Tibial nerve (tissue), 4 donors: Measurements from ENCODE around the gene CA12. TPM values are rescaled to one million over a fixed set of nuclear protein-coding genes. Genes with fewer than 3 reads are reported as not detected.

ENCODE experiments used
- DNase-seq, 2 donors: peaks; one replicate each; pipeline ENCODE4 v3.0.0-alpha.2; 2019; ENCODE audit warnings: low spot score in 2 of 2
- H3K27ac ChIP-seq, 4 donors: fragments of 200-600 bp; sonication (generic) in 3 of 4; one replicate each; pipeline ENCODE4 v1.5.1; 2017 to 2019; ENCODE audit warnings: mild to moderate bottlenecking in 1 of 4
- H3K27me3 ChIP-seq, 2 donors: fragments of 200-600 bp; sonication (generic) in 1 of 2; one replicate each; pipeline versions ENCODE4 v1.5.1 to v1.6.0; 2017 to 2019
- H3K36me3 ChIP-seq, 3 donors: fragments of 200-600 bp; sonication (generic); one replicate each; pipeline ENCODE4 v1.5.1; 2018 to 2019
- H3K4me1 ChIP-seq, 4 donors: fragments of 200-600 bp; sonication (generic) in 3 of 4; one replicate each; pipeline ENCODE4 v1.5.1; 2017 to 2019
- H3K4me3 ChIP-seq, 4 donors: fragments of 200-600 bp; sonication (generic) in 3 of 4; one replicate each; pipeline ENCODE4 v1.5.1; 2017 to 2019; ENCODE audit warnings: mild to moderate bottlenecking in 1 of 4, moderate library complexity in 1 of 4
- H3K9me3 ChIP-seq, 4 donors: fragments of 200-600 bp; sonication (generic) in 3 of 4; one replicate each; pipeline ENCODE4 v1.5.1; 2017 to 2019
- CTCF ChIP-seq, 5 experiments: fragments of 200-600 bp in 3 of 5; fragments of 450-650 bp in 2 of 5; sonication (generic) in 3 of 5; IDR thresholded peaks; one replicate each; pipeline ENCODE4 v1.5.1; 2016 to 2019; ENCODE audit warnings: antibody characterized with exemption in 5 of 5, mild to moderate bottlenecking in 3 of 5, moderate library complexity in 2 of 5
- EP300 ChIP-seq, 2 donors: sonication (generic); formaldehyde crosslinking; IDR thresholded peaks; one replicate each; pipeline ENCODE4 v1.6.1; 2017; ENCODE audit warnings: antibody characterized with exemption in 2 of 2, mild to moderate bottlenecking in 1 of 2
- POLR2A ChIP-seq, 2 donors: fragments of 450-650 bp; IDR thresholded peaks; one replicate each; pipeline ENCODE4 v1.6.1; 2017; ENCODE audit warnings: antibody characterized with exemption in 2 of 2, mild to moderate bottlenecking in 2 of 2, moderate library complexity in 2 of 2
- WGBS, 2 donors: methylation state at CpG; one replicate each; pipeline ENCODE4 v1.1.5; 2018; 5-methylcytosine and 5-hydroxymethylcytosine counted together
- total RNA-seq, 4 donors: library from RNA; depleted of rRNA; stranded (reverse); fragments of >200 nt; gene quantifications; one replicate each; pipeline ENCODE4 v1.1.0, GENCODE V29; 2016

CA12 gene
- total RNA-seq, 4 donors from 2014 or later = 0.22 to 2.5 (median 1.1) TPM

- Histone ChIP-seq H3K36me3 (peaks cover 0 to 70% (median 0%) of the 10 kb centered on the region in 3 donors), H3K27me3 (no peaks in the 10 kb centered on the region), H3K4me3 (no peak overlapping the region), H3K9me3 (no peaks in the 10 kb centered on the region), H3K4me1 (peaks cover 0 to 4% (median 0%) of the 10 kb centered on the region in 4 donors), H3K27ac (no peak overlapping the region)
- no peak for DNase-seq
- TF ChIP-seq POLR2A (IDR thresholded peaks at IDR 0.05) = no peak
- no peak for TF ChIP-seq CTCF (IDR thresholded peaks at IDR 0.05)
- no peak for TF ChIP-seq EP300 (IDR thresholded peaks at IDR 0.05)
- 83 to 86% methylated on average over 7 of the region's 7 CpGs for WGBS, 2 donors
Measured at GRCh38 chr15:63299943-63300575, 81.6 kb downstream of the CA12 start.

- H3K27me3 ChIP-seq = no peaks in the 10 kb centered on the region
- peaks cover 0 to 55% (median 0%) of the 10 kb centered on the region in 3 donors for H3K36me3 ChIP-seq
- no peak overlapping the region for H3K4me3 ChIP-seq
- WGBS, 2 donors = 77 to 78% methylated on average over 6 of the region's 6 CpGs
- H3K9me3 ChIP-seq = no peaks in the 10 kb centered on the region
- TF ChIP-seq EP300 (IDR thresholded peaks at IDR 0.05) = no peak
- TF ChIP-seq CTCF (IDR thresholded peaks at IDR 0.05) = no peak
- TF ChIP-seq POLR2A (IDR thresholded peaks at IDR 0.05) = no peak
- no peak overlapping the region for H3K27ac ChIP-seq
- H3K4me1 ChIP-seq = peaks cover 0 to 11% (median 0%) of the 10 kb centered on the region in 4 donors
- no peak for DNase-seq
Measured at GRCh38 chr15:63296195-63296594, 85.5 kb downstream of the CA12 start.

- H3K4me3 ChIP-seq = no peak overlapping the region
- no peak for DNase-seq
- no peaks in the 10 kb centered on the region for H3K9me3 ChIP-seq
- H3K36me3 ChIP-seq = peaks cover 0 to 53% (median 0%) of the 10 kb centered on the region in 3 donors
- TF ChIP-seq EP300 (IDR thresholded peaks at IDR 0.05) (no peak), CTCF (IDR thresholded peaks at IDR 0.05) (no peak)
- no peaks in the 10 kb centered on the region for H3K27me3 ChIP-seq
- H3K27ac ChIP-seq = no peak overlapping the region
- H3K4me1 ChIP-seq = peaks cover 0 to 14% (median 0%) of the 10 kb centered on the region in 4 donors
Measured at GRCh38 chr15:63295341-63295740, 86.3 kb downstream of the CA12 start.

GRCh38 chr15:63294359-63294758, 87.3 kb downstream of the CA12 start:
- no peak for TF ChIP-seq CTCF (IDR thresholded peaks at IDR 0.05)
- TF ChIP-seq POLR2A (IDR thresholded peaks at IDR 0.05) = no peak
- no peak for TF ChIP-seq EP300 (IDR thresholded peaks at IDR 0.05)
- Histone ChIP-seq H3K4me3 (no peak overlapping the region), H3K27me3 (no peaks in the 10 kb centered on the region), H3K36me3 (peaks cover 0 to 48% (median 0%) of the 10 kb centered on the region in 3 donors), H3K4me1 (peaks cover 0 to 14% (median 0%) of the 10 kb centered on the region in 4 donors), H3K9me3 (no peaks in the 10 kb centered on the region), H3K27ac (no peak overlapping the region)
- 89 to 96% methylated on average over 3 of the region's 3 CpGs for whole genome bisulfite sequencing, 2 donors
- DNase-seq = no peak

- TF ChIP-seq CTCF (IDR thresholded peaks at IDR 0.05) (no peak), POLR2A (IDR thresholded peaks at IDR 0.05) (no peak)
- DNase-seq = no peak
- no peaks in the 10 kb centered on the region for H3K27me3 ChIP-seq
- H3K36me3 ChIP-seq = peaks cover 0 to 42% (median 0%) of the 10 kb centered on the region in 3 donors
- H3K9me3 ChIP-seq = no peaks in the 10 kb centered on the region
- peaks cover 0 to 23% (median 2%) of the 10 kb centered on the region in 4 donors for H3K4me1 ChIP-seq
- H3K4me3 ChIP-seq = no peak overlapping the region
- 84 to 90% methylated on average over 5 of the region's 5 CpGs for WGBS, 2 donors
- no peak overlapping the region for H3K27ac ChIP-seq
Measured at GRCh38 chr15:63292771-63293170, 88.9 kb downstream of the CA12 start.
